Measurements from ENCODE around the gene HEMK1.

The HEMK1 gene

GRCh38 chr3:50600141-50600753 is 30.9 kb downstream of the HEMK1 start:
- no peak for DNase-seq (ENCODE audit: low spot score)

- DNase-seq (ENCODE audit: low spot score): peak; percentile 66
Observed at GRCh38 chr3:50600841-50601591, 31.7 kb downstream of the HEMK1 start.

DNA sequence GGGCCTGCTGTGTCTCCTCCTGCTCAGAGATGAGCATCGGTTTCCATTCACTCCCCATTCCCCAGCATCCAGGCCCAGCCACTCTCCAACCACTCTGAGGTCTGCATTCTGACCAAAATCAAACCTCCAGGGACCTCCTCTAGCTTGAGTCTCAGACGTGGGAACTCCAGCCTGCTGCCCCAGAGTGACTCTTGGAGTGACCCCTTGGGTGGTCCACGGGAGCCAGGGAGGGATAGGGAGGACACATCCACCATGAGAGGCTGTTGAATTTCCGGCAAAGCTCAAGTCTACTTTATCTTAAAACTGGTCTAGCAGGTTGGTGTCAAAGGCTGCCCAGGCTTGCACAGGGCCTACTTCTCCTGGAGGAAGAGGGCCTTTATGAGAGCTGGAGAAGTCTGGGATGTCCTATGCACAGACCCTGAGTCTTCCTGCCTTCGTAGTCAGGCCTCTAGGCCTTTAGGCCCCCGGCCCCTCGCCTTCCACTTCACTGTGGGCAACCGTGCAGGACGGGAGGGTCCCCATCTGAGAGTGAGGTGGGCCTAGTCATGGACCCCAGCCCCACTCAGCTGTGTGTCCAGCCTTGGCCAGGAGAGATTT is 33.4 kb downstream of the HEMK1 start:
- no peak for DNase-seq (ENCODE audit: low spot score)

DNA sequence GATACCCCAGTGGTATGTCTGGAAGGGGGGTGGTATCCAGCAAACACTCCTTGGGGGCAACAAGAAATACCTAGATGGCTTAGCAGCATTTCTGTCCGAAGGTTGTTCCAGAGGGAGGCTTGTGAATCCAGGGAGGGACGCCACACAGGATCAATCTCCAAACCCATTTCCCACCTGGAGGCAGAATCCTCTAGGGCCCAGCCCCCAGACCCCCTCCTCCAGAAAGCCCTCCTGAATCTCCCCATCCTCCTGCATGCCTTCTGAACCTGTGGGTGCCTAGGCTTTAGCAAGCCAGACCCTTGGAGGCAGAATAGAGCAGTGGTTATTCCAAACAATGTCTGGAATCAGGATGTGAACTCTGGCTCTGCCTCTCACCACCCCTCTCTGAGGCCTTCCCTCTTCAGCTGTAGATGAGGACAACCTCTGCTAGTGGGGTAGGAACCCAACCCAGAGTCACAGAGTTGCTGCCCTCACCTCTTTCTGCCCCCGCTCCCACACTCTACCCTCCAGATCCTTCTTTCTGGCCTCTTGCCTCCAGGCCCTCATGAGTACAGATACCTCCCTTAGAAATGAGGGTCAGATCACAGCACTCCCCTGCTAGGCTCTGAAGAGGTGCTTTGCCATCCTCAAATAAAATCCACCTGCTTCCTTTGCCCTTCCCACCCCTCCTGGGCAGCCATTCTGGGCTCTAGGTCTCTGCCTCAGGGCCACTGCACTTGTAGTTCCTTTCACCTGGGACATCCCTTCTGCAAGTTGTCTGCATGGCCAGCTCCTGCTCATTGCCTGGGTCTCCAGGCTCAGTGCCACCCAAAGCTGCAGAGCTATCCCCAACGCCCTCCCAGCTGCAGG is 34.2 kb downstream of the HEMK1 start:
- no peak for DNase-seq (ENCODE audit: low spot score)

GRCh38 chr3:50604110-50604621 is 34.8 kb downstream of the HEMK1 start:
- DNase-seq (ENCODE audit: low spot score): no peak

DNA sequence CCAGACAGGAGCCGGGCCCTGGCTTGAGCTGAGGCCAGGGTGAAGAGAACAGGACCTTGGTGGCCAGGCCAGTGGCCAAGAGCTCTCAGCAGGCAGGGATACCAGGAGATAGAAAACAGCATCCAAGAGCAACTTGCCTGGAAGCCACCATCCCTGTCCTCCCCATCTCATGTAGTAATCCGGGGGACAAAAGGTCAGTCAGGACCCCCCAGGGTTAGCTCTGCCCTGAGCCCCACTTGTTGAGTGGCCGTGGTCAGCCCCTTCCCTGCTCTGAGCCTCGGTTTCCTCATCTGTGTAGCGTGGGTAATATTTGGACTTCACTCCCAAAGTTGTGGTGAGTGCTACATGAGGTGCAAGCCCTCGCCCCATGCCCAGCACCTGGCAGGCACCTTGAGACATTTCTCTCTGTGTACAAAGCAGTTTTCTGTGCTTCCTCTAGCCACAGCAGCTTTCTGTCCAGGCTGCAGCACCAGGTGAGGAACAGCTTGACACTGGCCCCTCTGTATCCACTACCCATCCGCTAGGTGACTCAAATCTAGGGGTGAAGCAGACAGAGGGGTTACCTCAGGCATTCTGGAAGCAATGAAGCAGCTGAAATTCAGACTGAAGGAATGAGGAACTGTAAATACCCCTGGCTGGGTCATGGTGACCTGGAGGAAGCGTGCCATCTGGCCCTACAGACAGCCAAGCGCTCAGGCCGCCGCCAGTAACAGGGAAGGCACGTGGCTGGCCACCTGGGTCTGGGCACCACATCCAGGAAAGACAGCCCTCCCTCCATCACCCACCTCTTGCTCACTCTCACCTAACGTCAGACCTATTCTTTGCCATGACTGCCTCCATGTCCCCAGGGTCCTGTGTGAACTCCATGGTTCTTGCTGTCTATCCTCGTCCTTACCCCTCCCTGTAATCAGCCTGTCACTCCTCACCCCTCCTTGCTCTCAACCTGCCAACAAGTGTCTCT is 35.6 kb downstream of the HEMK1 start:
- DNase-seq (ENCODE audit: low spot score): no peak

- no peak for DNase-seq (ENCODE audit: low spot score)
Observed at GRCh38 chr3:50605901-50606326, 36.6 kb downstream of the HEMK1 start.

- DNase-seq (ENCODE audit: low spot score): no peak
Observed at GRCh38 chr3:50606596-50606995, 37.3 kb downstream of the HEMK1 start.

DNA sequence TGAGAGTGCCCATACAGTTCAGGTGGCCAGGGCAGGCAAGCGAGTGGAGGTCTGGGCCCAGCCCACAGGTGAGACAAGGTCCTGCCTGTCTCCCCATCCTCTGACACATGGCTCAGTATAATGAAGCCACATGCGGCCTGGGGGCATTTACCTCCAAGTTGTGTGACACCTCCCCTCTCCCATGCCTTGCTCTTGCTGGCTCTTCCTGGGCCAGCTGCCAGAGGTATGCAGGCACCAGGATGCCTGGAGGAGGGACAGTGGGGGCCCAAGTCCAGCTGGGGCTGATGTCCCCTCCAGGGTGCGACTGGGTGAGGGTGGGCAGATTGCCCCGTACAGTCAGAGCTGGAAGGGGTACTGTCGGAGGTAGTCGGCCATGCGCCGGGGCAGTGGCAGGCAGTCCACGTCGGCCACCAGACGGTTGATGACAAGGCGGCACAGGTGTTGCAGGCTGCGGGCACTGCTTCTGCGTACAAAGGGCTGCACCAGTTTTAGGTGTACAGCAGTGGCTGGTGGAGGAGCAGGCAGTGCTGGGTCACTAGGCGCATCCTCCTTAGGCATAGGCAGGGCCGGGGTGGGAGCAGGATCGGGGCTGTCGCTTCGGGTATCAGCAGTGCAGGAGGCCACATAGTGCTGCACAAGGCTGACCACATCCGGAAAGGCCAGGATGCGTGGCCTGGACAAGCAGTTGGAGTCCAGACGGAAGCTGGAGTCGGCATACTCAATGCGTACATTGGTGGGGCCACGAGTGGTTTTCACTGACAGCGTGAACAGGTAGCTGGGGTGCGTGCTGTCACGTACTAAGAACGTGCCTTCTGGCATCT is 38.2 kb downstream of the HEMK1 start:
- no peak for DNase-seq (ENCODE audit: low spot score)

- no peak for DNase-seq (ENCODE audit: low spot score)
Observed at GRCh38 chr3:50608278-50608677, 39.0 kb downstream of the HEMK1 start.

DNA sequence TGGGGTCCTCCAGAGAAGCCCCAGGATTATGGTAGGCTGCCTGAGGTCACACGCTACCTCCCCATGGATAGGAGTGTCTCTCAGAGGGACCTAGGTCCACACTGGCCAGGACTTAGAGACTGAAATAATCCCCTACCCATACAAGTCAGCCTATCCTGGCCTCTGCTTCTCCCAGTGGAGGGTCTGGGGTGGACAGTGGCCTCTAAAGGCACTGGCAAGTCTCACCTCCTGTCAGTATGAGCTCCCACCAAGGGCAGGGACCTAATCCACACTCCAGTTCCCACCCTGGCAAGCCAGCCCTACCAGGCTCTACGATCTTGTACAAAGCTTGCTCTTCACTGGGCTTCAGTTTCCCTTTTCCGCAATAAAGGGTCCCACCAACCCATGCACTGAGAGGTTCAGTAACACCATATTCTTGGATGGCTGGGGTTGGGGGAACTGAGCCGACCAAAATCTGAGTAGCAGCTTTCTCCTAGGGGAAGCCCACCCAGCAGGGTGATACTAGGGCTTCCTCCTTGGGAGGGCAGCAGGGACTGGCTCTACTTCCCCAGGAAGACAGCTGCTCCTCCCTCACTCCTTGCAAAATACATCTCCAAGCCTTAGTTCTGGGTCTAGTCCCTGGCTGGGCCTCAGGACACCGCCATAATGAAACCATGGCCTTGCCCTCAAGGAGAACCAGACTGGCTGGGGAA is 39.9 kb downstream of the HEMK1 start:
- no peak for DNase-seq (ENCODE audit: low spot score)

- DNase-seq (ENCODE audit: low spot score): no peak
Observed at GRCh38 chr3:50609763-50610085, 40.4 kb downstream of the HEMK1 start.

DNA sequence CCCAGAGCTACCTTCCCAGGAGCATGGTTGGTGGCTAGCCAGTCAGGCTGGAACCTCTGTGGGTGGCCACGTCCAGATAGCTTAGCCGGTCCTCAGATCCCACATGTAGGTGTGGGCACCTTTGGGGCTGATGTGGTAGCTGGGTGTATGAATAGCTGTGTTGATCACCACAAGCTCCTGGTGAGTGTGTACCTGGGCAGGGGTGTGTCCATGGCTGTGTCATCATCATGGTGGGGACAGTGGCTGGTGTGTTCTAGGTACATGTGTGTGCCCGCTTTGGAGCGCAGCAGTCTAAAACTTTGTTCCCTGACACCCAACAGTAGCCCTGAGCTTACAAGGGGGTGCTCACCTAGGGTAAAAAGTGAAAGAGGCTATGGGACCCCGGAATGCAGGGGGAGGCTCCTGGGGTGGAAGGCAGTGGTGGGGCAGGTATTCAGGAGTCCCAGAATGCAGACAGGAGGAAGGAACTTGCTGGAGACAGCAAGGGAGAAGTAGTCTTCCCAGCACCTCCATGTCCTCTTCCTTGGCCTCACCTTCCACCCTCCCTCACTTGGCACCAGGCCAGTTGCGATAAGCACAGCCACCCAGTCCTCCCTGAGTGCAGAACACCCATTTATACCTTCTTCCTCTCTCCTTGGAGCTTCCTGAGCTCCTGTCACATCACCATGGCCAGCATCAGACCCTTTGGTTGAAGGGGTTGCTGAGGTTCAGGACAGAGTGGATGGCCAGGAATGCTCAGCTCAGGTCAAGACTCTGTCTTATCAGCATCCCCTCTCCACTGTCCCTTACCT is 41.1 kb downstream of the HEMK1 start:
- DNase-seq (ENCODE audit: low spot score): no peak

GRCh38 chr3:50610992-50611463 is 41.7 kb downstream of the HEMK1 start:
- no peak for DNase-seq (ENCODE audit: low spot score)

DNA sequence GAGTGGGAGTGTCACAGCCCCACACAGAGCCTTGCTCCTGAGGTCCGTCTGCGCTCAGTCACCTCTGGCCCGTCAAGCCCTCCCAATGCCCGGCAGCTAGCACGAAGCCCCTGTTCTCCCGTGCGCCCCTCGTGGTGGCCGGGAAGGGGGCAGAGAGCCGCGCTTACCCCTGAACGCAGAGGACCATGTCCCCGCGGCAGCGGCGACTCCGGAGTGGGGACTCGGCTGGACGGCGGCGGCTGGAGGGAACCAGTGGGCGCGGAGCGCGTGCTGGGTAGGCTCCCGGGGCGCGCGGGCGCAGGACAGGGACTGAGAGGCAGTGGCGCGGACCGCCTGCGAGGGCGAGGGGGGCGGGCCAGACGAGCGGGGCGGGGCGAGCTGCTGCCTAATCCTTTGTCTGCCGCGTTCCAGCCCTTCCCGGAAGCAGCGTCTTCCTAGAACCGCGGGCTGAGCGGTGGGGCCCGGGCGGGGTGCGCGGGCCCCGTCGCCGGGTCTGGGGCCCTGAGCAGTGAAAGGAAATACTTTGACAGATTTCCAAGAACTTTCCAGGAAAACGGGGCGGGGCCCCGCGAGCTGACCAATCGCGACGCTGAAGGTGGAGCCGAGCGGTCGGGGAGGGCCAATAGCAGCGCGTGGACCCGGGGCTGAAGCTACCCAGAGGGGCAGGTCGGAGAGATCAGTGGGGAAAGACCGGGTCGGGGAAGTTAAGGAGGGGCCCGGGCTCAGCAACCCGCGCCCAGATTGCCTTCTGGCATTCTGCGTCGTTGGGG is 42.3 kb downstream of the HEMK1 start, which contains the start of gene CISH:
Gene CISH, minus strand, starts transcription at position 311 of the 770 bp plus-strand sequence. Its CDS starts 124 bp downstream, at position 187.
- DNase-seq (ENCODE audit: low spot score): peak; percentile 92

GRCh38 chr3:50612234-50612882 is 43.0 kb downstream of the HEMK1 start:
- DNase-seq (ENCODE audit: low spot score): no peak

Measured in iPS-NIHi11 (cell line).